ENCODE measurements around the gene WASL. TPM values are rescaled to one million over a fixed set of nuclear protein-coding genes. Genes with fewer than 3 reads are reported as not detected.

Gene WASL
- total and polyA plus RNA-seq, 10 of the 15 experiments (the other 5 are each of a cell fraction or from before 2014, with no cell fraction given): 2.0 to 6.4 (median 3.5) TPM

DNA sequence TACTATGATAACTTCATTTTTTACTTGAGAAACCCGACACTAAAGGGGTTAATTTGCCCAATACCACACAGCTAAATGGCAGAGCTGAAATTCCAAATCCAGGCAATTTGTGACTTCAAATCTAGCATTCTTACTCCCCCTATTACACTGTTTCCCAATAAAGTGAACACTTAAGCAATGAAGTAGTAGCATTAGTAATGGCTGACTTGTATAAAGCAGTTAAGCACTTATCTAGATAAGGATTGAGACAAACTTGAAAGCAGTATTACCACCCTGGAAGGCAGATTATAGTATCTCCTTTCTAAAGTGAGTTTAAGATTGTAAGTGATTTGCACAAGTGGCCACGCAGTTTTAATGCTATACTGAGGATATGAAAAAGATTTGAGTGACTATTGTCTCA lies 39.3 kb downstream of the WASL start:
- H3K36me3 ChIP-seq (ENCODE audit: control insufficient read depth in 2 of 2, insufficient read depth in 2 of 2, low read length in 1 of 2): peaks cover 2 to 4% of the 10 kb centered on the region in 2 experiments; a peak in 3 of 4 replicates
- SMC1A ChIA-PET (ENCODE audit: uncharacterized antibody, unreplicated experiment): interaction anchor here (0.6 to 1.4 kb wide), 5 partner anchors 10 to 116 kb away, joined by 3 to 4 read pairs (median 3); no protein-coding TSS in a partner anchor
- H2AFZ ChIP-seq (ENCODE audit: control insufficient read depth, low read depth, low read length): no peak overlapping the region
- CTCF ChIA-PET: interaction anchor here (1.0 to 1.2 kb wide), 2 partner anchors 8 to 27 kb away, joined by 4 to 5 read pairs; no protein-coding TSS in a partner anchor
- no peak overlapping the region for H3K4me2 ChIP-seq (ENCODE audit: control insufficient read depth, insufficient read depth)
- peak overlapping the region; percentile 6; the same call in 1 of the 2 replicates for H3K27ac ChIP-seq (ENCODE audit: control insufficient read depth, insufficient read depth)
- H3K9ac ChIP-seq (ENCODE audit: control insufficient read depth, insufficient read depth, low read length): no peak overlapping the region
- no peak overlapping the region for H3K4me3 ChIP-seq
- POLR2A ChIA-PET: no interaction called here
- H3K9me3 ChIP-seq (replicated peaks; ENCODE audit: control insufficient read depth, insufficient read depth, low read length): no peaks in the 10 kb centered on the region
- peaks cover 5% of the 10 kb centered on the region for H3K4me1 ChIP-seq (ENCODE audit: control insufficient read depth, insufficient read depth, low read length)
- in situ Hi-C loops (cut with MboI): no loop called here
- ATAC-seq (no peak), FAIRE-seq (no peak), DNase-seq (ENCODE audit: low read depth, low spot score) (no peak)
- BruUV-seq (replicated peaks): no TSS peak
- H4K20me1 ChIP-seq (ENCODE audit: control insufficient read depth, insufficient read depth): no peaks in the 10 kb centered on the region
- WGBS (ENCODE audit: insufficient coverage, insufficient replicate concordance, low lambda C conversion rate, missing lambda C conversion rate): 22% methylated on average over 2 of the region's 2 CpGs
- no peaks in the 10 kb centered on the region for H3K27me3 ChIP-seq (replicated peaks in 1 of 2; ENCODE audit: control insufficient read depth in 2 of 2, insufficient read depth in 2 of 2, low read length in 1 of 2)
- intact Hi-C loops (cut with micrococcal nuclease; ENCODE audit: unreplicated experiment): no loop called here
- RAD21 ChIA-PET (ENCODE audit: unreplicated experiment): interaction anchor here (3.1 kb wide), 1 partner anchor 40 kb away, joined by 11 read pairs; the partner anchor contains the start of gene WASL
- TF ChIP-seq IKZF1 (conservative IDR thresholded peaks at IDR 0.05) (no peak), POLR2AphosphoS2 (IDR thresholded peaks at IDR 0.05; ENCODE audit: low read depth, low read length) (no peak), EP300 (IDR thresholded peaks at IDR 0.05; ENCODE audit: borderline replicate concordance in 1 of 2, control insufficient read depth in 1 of 2, low read depth in 2 of 2, low read length in 2 of 2) (no peak), MEF2B (IDR thresholded peaks at IDR 0.05; ENCODE audit: partially characterized antibody, poor library complexity, severe bottlenecking) (no peak)
- TF ChIP-seq, protein P1, sequence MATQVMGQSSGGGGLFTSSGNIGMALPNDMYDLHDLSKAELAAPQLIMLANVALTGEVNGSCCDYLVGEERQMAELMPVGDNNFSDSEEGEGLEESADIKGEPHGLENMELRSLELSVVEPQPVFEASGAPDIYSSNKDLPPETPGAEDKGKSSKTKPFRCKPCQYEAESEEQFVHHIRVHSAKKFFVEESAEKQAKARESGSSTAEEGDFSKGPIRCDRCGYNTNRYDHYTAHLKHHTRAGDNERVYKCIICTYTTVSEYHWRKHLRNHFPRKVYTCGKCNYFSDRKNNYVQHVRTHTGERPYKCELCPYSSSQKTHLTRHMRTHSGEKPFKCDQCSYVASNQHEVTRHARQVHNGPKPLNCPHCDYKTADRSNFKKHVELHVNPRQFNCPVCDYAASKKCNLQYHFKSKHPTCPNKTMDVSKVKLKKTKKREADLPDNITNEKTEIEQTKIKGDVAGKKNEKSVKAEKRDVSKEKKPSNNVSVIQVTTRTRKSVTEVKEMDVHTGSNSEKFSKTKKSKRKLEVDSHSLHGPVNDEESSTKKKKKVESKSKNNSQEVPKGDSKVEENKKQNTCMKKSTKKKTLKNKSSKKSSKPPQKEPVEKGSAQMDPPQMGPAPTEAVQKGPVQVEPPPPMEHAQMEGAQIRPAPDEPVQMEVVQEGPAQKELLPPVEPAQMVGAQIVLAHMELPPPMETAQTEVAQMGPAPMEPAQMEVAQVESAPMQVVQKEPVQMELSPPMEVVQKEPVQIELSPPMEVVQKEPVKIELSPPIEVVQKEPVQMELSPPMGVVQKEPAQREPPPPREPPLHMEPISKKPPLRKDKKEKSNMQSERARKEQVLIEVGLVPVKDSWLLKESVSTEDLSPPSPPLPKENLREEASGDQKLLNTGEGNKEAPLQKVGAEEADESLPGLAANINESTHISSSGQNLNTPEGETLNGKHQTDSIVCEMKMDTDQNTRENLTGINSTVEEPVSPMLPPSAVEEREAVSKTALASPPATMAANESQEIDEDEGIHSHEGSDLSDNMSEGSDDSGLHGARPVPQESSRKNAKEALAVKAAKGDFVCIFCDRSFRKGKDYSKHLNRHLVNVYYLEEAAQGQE (IDR thresholded peaks at IDR 0.05; ENCODE audit: low read depth, low read length): no peak
- TF ChIP-seq, protein P2, sequence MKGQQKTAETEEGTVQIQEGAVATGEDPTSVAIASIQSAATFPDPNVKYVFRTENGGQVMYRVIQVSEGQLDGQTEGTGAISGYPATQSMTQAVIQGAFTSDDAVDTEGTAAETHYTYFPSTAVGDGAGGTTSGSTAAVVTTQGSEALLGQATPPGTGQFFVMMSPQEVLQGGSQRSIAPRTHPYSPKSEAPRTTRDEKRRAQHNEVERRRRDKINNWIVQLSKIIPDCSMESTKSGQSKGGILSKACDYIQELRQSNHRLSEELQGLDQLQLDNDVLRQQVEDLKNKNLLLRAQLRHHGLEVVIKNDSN (IDR thresholded peaks at IDR 0.05; ENCODE audit: borderline replicate concordance, extremely low read length, insufficient read depth, low read depth, low read length): no peak
- H3K79me2 ChIP-seq (ENCODE audit: control insufficient read depth, insufficient read depth, low read length): peaks cover 17% of the 10 kb centered on the region
